ENCODE data around the gene PROSER3.

PROSER3 gene

GRCh38 chr19:35739275-35740107, 18.5 kb upstream of the PROSER3 start:
- no peaks in the 10 kb centered on the region for H3K9me3 ChIP-seq (ENCODE audit: control insufficient read depth in 1 of 2, low read length in 2 of 2)
- peak overlapping the region; percentile 75 to 90 for H3K4me3 ChIP-seq (ENCODE audit: low read depth in 1 of 2, low read length in 2 of 2)
- H3K27me3 ChIP-seq (ENCODE audit: control insufficient read depth in 1 of 2, insufficient read depth in 2 of 2, low read length in 2 of 2): no peaks in the 10 kb centered on the region
- H3K9ac ChIP-seq (ENCODE audit: low read depth in 1 of 2, low read length in 2 of 2): peak overlapping the region in 1 of 2 donors; percentile 47
- peaks cover 10 to 20% of the 10 kb centered on the region in 2 donors for H3K4me1 ChIP-seq (ENCODE audit: control insufficient read depth in 1 of 2, insufficient read depth in 2 of 2, low read length in 2 of 2)
- H3K36me3 ChIP-seq (ENCODE audit: control insufficient read depth in 1 of 2, insufficient read depth in 2 of 2, low read length in 2 of 2): peaks cover 28 to 43% of the 10 kb centered on the region in 2 donors
- H3K27ac ChIP-seq (ENCODE audit: low read depth, low read length): no peak overlapping the region

- H3K36me3 ChIP-seq (ENCODE audit: control insufficient read depth in 1 of 2, insufficient read depth in 2 of 2, low read length in 2 of 2): peaks cover 28 to 39% of the 10 kb centered on the region in 2 donors
These were observed 17.9 kb upstream of the PROSER3 start for GRCh38 chr19:35740108-35740422.

GRCh38 chr19:35740423-35741202, 17.4 kb upstream of the PROSER3 start:
- no peaks in the 10 kb centered on the region for H3K9me3 ChIP-seq (ENCODE audit: control insufficient read depth in 1 of 2, low read length in 2 of 2)
- H3K27me3 ChIP-seq (ENCODE audit: control insufficient read depth in 1 of 2, insufficient read depth in 2 of 2, low read length in 2 of 2): no peaks in the 10 kb centered on the region
- H3K4me3 ChIP-seq (ENCODE audit: low read depth in 1 of 2, low read length in 2 of 2): peak overlapping the region; percentile 82 to 90
- peak overlapping the region; percentile 64 for H3K27ac ChIP-seq (ENCODE audit: low read depth, low read length)
- H3K4me1 ChIP-seq (ENCODE audit: control insufficient read depth in 1 of 2, insufficient read depth in 2 of 2, low read length in 2 of 2): peaks cover 11 to 23% of the 10 kb centered on the region in 2 donors
- peaks cover 25 to 34% of the 10 kb centered on the region in 2 donors for H3K36me3 ChIP-seq (ENCODE audit: control insufficient read depth in 1 of 2, insufficient read depth in 2 of 2, low read length in 2 of 2)
- H3K9ac ChIP-seq (ENCODE audit: low read depth in 1 of 2, low read length in 2 of 2): peak overlapping the region; percentile 60 to 70

More at GRCh38 chr19:35740108-35740422, 17.9 kb upstream of the PROSER3 start:
- H3K4me3 ChIP-seq (ENCODE audit: low read depth in 1 of 2, low read length in 2 of 2): peak overlapping the region; percentile 75 to 90
- H3K9ac ChIP-seq (ENCODE audit: low read depth in 1 of 2, low read length in 2 of 2): peak overlapping the region; percentile 47 to 70
- peaks cover 11 to 23% of the 10 kb centered on the region in 2 donors for H3K4me1 ChIP-seq (ENCODE audit: control insufficient read depth in 1 of 2, insufficient read depth in 2 of 2, low read length in 2 of 2)
- H3K27ac ChIP-seq (ENCODE audit: low read depth, low read length): peak overlapping the region; percentile 45
- no peaks in the 10 kb centered on the region for H3K27me3 ChIP-seq (ENCODE audit: control insufficient read depth in 1 of 2, insufficient read depth in 2 of 2, low read length in 2 of 2)
- no peaks in the 10 kb centered on the region for H3K9me3 ChIP-seq (ENCODE audit: control insufficient read depth in 1 of 2, low read length in 2 of 2)

GRCh38 chr19:35741203-35741515, 16.8 kb upstream of the PROSER3 start:
- H3K9me3 ChIP-seq (ENCODE audit: control insufficient read depth in 1 of 2, low read length in 2 of 2): no peaks in the 10 kb centered on the region
- H3K27ac ChIP-seq (ENCODE audit: low read depth, low read length): peak overlapping the region; percentile 64
- peak overlapping the region; percentile 58 to 60 for H3K9ac ChIP-seq (ENCODE audit: low read depth in 1 of 2, low read length in 2 of 2)
- H3K36me3 ChIP-seq (ENCODE audit: control insufficient read depth in 1 of 2, insufficient read depth in 2 of 2, low read length in 2 of 2): peaks cover 23 to 30% of the 10 kb centered on the region in 2 donors
- H3K4me3 ChIP-seq (ENCODE audit: low read depth in 1 of 2, low read length in 2 of 2): peak overlapping the region; percentile 82 to 90
- no peaks in the 10 kb centered on the region for H3K27me3 ChIP-seq (ENCODE audit: control insufficient read depth in 1 of 2, insufficient read depth in 2 of 2, low read length in 2 of 2)
- peaks cover 14 to 29% of the 10 kb centered on the region in 2 donors for H3K4me1 ChIP-seq (ENCODE audit: control insufficient read depth in 1 of 2, insufficient read depth in 2 of 2, low read length in 2 of 2)

- H3K9ac ChIP-seq (ENCODE audit: low read depth in 1 of 2, low read length in 2 of 2): peak within 1 kb of the TSS; percentile 25 to 59
These were observed 15.8 kb upstream of the PROSER3 start, which contains the start of gene IGFLR1 for GRCh38 chr19:35742121-35742724. Gene IGFLR1, minus strand, starts transcription at chr19:35742452. Its CDS starts 1,272 bp downstream, at chr19:35741180.

GRCh38 chr19:35743640-35744429, 14.1 kb upstream of the PROSER3 start:
- H3K9ac ChIP-seq (ENCODE audit: low read depth in 1 of 2, low read length in 2 of 2): no peak overlapping the region

More at GRCh38 chr19:35742121-35742724, 15.8 kb upstream of the PROSER3 start, which contains the start of gene IGFLR1:
- Histone ChIP-seq H3K4me3 (ENCODE audit: low read depth in 1 of 2, low read length in 2 of 2) (peak within 1 kb of the TSS; percentile 38 to 53), H3K27ac (ENCODE audit: low read depth, low read length) (peak within 1 kb of the TSS; percentile 81), H3K36me3 (ENCODE audit: control insufficient read depth in 1 of 2, insufficient read depth in 2 of 2, low read length in 2 of 2) (peaks cover 16 to 20% of the 10 kb centered on the region in 2 donors), H3K4me1 (ENCODE audit: control insufficient read depth in 1 of 2, insufficient read depth in 2 of 2, low read length in 2 of 2) (peaks cover 19 to 33% of the 10 kb centered on the region in 2 donors), H3K27me3 (ENCODE audit: control insufficient read depth in 1 of 2, insufficient read depth in 2 of 2, low read length in 2 of 2) (no peaks in the 10 kb centered on the region), H3K9me3 (ENCODE audit: control insufficient read depth in 1 of 2, low read length in 2 of 2) (no peaks in the 10 kb centered on the region)

GRCh38 chr19:35744430-35745327, 13.3 kb upstream of the PROSER3 start:
- H3K4me1 ChIP-seq (ENCODE audit: control insufficient read depth in 1 of 2, insufficient read depth in 2 of 2, low read length in 2 of 2): peaks cover 28 to 42% of the 10 kb centered on the region in 2 donors
- no peaks in the 10 kb centered on the region for H3K27me3 ChIP-seq (ENCODE audit: control insufficient read depth in 1 of 2, insufficient read depth in 2 of 2, low read length in 2 of 2)
- peaks cover 0 to 3% of the 10 kb centered on the region in 2 donors for H3K36me3 ChIP-seq (ENCODE audit: control insufficient read depth in 1 of 2, insufficient read depth in 2 of 2, low read length in 2 of 2)

More at GRCh38 chr19:35743640-35744429, 14.1 kb upstream of the PROSER3 start:
- Histone ChIP-seq H3K9me3 (ENCODE audit: control insufficient read depth in 1 of 2, low read length in 2 of 2) (no peaks in the 10 kb centered on the region), H3K36me3 (ENCODE audit: control insufficient read depth in 1 of 2, insufficient read depth in 2 of 2, low read length in 2 of 2) (peaks cover 3 to 4% of the 10 kb centered on the region in 2 donors), H3K27ac (ENCODE audit: low read depth, low read length) (no peak overlapping the region), H3K27me3 (ENCODE audit: control insufficient read depth in 1 of 2, insufficient read depth in 2 of 2, low read length in 2 of 2) (no peaks in the 10 kb centered on the region), H3K4me3 (ENCODE audit: low read depth in 1 of 2, low read length in 2 of 2) (peak overlapping the region; percentile 90 to 91), H3K4me1 (ENCODE audit: control insufficient read depth in 1 of 2, insufficient read depth in 2 of 2, low read length in 2 of 2) (peaks cover 24 to 37% of the 10 kb centered on the region in 2 donors)

GRCh38 chr19:35745328-35746086, 12.5 kb upstream of the PROSER3 start, which contains the start of the genes PSENEN and U2AF1L4:
Gene PSENEN, plus strand, starts transcription at chr19:35745651. Its CDS starts 280 bp downstream, at chr19:35745931.
Gene U2AF1L4, minus strand, starts transcription at chr19:35745418. Its CDS starts 27 bp downstream, at chr19:35745391.
- Histone ChIP-seq H3K27me3 (ENCODE audit: control insufficient read depth in 1 of 2, insufficient read depth in 2 of 2, low read length in 2 of 2) (no peaks in the 10 kb centered on the region), H3K4me3 (ENCODE audit: low read depth in 1 of 2, low read length in 2 of 2) (peak within 1 kb of the TSS; percentile 90 to 91), H3K36me3 (ENCODE audit: control insufficient read depth in 1 of 2, insufficient read depth in 2 of 2, low read length in 2 of 2) (peaks cover 0 to 3% of the 10 kb centered on the region in 2 donors), H3K9me3 (ENCODE audit: control insufficient read depth in 1 of 2, low read length in 2 of 2) (no peaks in the 10 kb centered on the region), H3K4me1 (ENCODE audit: control insufficient read depth in 1 of 2, insufficient read depth in 2 of 2, low read length in 2 of 2) (peaks cover 28 to 41% of the 10 kb centered on the region in 2 donors), H3K9ac (ENCODE audit: low read depth in 1 of 2, low read length in 2 of 2) (peak within 1 kb of the TSS; percentile 85 to 88), H3K27ac (ENCODE audit: low read depth, low read length) (peak within 1 kb of the TSS; percentile 99)

More at GRCh38 chr19:35744430-35745327, 13.3 kb upstream of the PROSER3 start:
- H3K9me3 ChIP-seq (ENCODE audit: control insufficient read depth in 1 of 2, low read length in 2 of 2): no peaks in the 10 kb centered on the region
- H3K9ac ChIP-seq (ENCODE audit: low read depth in 1 of 2, low read length in 2 of 2): peak overlapping the region; percentile 43 to 85
- peak overlapping the region; percentile 90 to 91 for H3K4me3 ChIP-seq (ENCODE audit: low read depth in 1 of 2, low read length in 2 of 2)
- H3K27ac ChIP-seq (ENCODE audit: low read depth, low read length): peak overlapping the region; percentile 99
